SU-DHL-6 (cell line): ENCODE measurements around the gene FAM174A.

Source experiments
- H2AFZ ChIP-seq: fragments of 200-600 bp; sonication (generic); 2 replicates; pipeline ENCODE4 v1.6.1; 2014; ENCODE audit warnings: low read depth, mild to moderate bottlenecking, moderate library complexity, mixed read lengths, antibody characterized with exemption, low read length; ENCODE audit not compliant: severe bottlenecking
- H3F3A ChIP-seq: fragments of 200-600 bp; shearing (Covaris generic); 2 replicates; pipeline ENCODE4 v1.6.0; 2016; ENCODE audit warnings: antibody characterized with exemption, mild to moderate bottlenecking; ENCODE audit not compliant: insufficient read depth
- H3K27ac ChIP-seq: fragments of 200-600 bp; sonication (generic); 2 replicates; pipeline ENCODE4 v1.5.1; 2016; ENCODE audit warnings: low read depth, mild to moderate bottlenecking, low read length, moderate library complexity, mixed read lengths
- H3K27me3 ChIP-seq: fragments of 200-600 bp; sonication (generic), shearing (Covaris generic); 2 replicates; pipeline ENCODE4 v1.6.0; 2014; ENCODE audit warnings: mild to moderate bottlenecking, low read length
- H3K36me3 ChIP-seq: fragments of 200-600 bp; sonication (generic); 2 replicates; pipeline ENCODE4 v1.6.1; 2014; ENCODE audit warnings: mild to moderate bottlenecking, low read length, mixed read lengths
- H3K4me2 ChIP-seq: fragments of 300-600, 200-600 bp; shearing (Covaris generic), sonication (generic); 2 replicates; pipeline ENCODE4 v1.6.0; 2014; ENCODE audit warnings: low read length, low read depth, mild to moderate bottlenecking; ENCODE audit not compliant: poor library complexity, severe bottlenecking
- H3K4me3 ChIP-seq: fragments of 200-600 bp; sonication (generic); 2 replicates; pipeline ENCODE4 v1.5.1; 2014; ENCODE audit warnings: antibody characterized with exemption, low read length, mild to moderate bottlenecking, mixed read lengths; ENCODE audit not compliant: insufficient read depth, poor library complexity, severe bottlenecking
- H3K79me2 ChIP-seq: fragments of 200-600 bp; sonication (generic); 2 replicates; pipeline ENCODE4 v1.6.1; 2014; ENCODE audit warnings: mild to moderate bottlenecking, low read length, moderate library complexity; ENCODE audit not compliant: insufficient read depth
- H3K9ac ChIP-seq: fragments of 200-600 bp; sonication (generic); 2 replicates; pipeline ENCODE4 v1.7.0; 2014; ENCODE audit warnings: mild to moderate bottlenecking, low read length
- H3K9me2 ChIP-seq: fragments of 200-600 bp; sonication (generic); replicated peaks from 2 replicates; pipeline ENCODE4 v1.6.1; 2014; ENCODE audit warnings: low read length; ENCODE audit not compliant: insufficient read depth
- H3K9me3 ChIP-seq: fragments of 200-600 bp; sonication (generic); 2 replicates; pipeline ENCODE4 v1.6.1; 2014; ENCODE audit warnings: low read length, mixed read lengths; ENCODE audit not compliant: insufficient read depth
- H4K20me1 ChIP-seq: fragments of 200-600 bp; sonication (generic); 2 replicates; pipeline ENCODE4 v1.6.1; 2014; ENCODE audit warnings: low read depth, mild to moderate bottlenecking, antibody characterized with exemption, low read length, moderate library complexity, mixed read lengths
- EZH2phosphoT487 ChIP-seq: fragments of 200-600 bp; sonication (generic), shearing (Covaris generic); conservative IDR thresholded peaks from 2 replicates; pipeline ENCODE4 v1.6.1; 2018; ENCODE audit warnings: mild to moderate bottlenecking, antibody characterized with exemption, low read length, moderate library complexity, mixed read lengths
- TF ChIP-seq, protein P1 (sequence below): fragments of 200-600 bp; sonication (generic); IDR thresholded peaks from one replicate; pipeline ENCODE4 v1.5.1; 2017; ENCODE audit warnings: antibody characterized with exemption, mild to moderate bottlenecking, low read length, moderate library complexity; ENCODE audit not compliant: insufficient read depth, poor library complexity, severe bottlenecking

The FAM174A gene

GRCh38 chr5:100517301-100517974 lies 17.7 kb upstream of the FAM174A start:
- Histone ChIP-seq H3K9me3 (peaks cover 7% of the 10 kb centered on the region; the same call in 1 of the 2 replicates), H3K9me2 (no peaks in the 10 kb centered on the region), H3K9ac (no peak overlapping the region), H3F3A (no peaks in the 10 kb centered on the region), H3K27ac (no peak overlapping the region), H4K20me1 (no peaks in the 10 kb centered on the region), H3K36me3 (no peaks in the 10 kb centered on the region), H3K4me3 (no peak overlapping the region), H3K79me2 (no peaks in the 10 kb centered on the region), H2AFZ (no peak overlapping the region), H3K27me3 (no peaks in the 10 kb centered on the region), H3K4me2 (no peak overlapping the region)
- TF ChIP-seq, protein P1, sequence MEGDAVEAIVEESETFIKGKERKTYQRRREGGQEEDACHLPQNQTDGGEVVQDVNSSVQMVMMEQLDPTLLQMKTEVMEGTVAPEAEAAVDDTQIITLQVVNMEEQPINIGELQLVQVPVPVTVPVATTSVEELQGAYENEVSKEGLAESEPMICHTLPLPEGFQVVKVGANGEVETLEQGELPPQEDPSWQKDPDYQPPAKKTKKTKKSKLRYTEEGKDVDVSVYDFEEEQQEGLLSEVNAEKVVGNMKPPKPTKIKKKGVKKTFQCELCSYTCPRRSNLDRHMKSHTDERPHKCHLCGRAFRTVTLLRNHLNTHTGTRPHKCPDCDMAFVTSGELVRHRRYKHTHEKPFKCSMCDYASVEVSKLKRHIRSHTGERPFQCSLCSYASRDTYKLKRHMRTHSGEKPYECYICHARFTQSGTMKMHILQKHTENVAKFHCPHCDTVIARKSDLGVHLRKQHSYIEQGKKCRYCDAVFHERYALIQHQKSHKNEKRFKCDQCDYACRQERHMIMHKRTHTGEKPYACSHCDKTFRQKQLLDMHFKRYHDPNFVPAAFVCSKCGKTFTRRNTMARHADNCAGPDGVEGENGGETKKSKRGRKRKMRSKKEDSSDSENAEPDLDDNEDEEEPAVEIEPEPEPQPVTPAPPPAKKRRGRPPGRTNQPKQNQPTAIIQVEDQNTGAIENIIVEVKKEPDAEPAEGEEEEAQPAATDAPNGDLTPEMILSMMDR, result no peak
- no peak for TF ChIP-seq EZH2phosphoT487

- H3K4me2 ChIP-seq, result no peak overlapping the region
These were observed 16.8 kb upstream of the FAM174A start for GRCh38 chr5:100518377-100518776.

GRCh38 chr5:100519075-100519474 lies 16.1 kb upstream of the FAM174A start:
- Histone ChIP-seq H3K9me3 (peaks cover 7% of the 10 kb centered on the region; the same call in 1 of the 2 replicates), H3K4me3 (no peak overlapping the region)

More at GRCh38 chr5:100518377-100518776, 16.8 kb upstream of the FAM174A start:
- no peak overlapping the region for H3K4me3 ChIP-seq
- H3K9ac ChIP-seq, result no peak overlapping the region
- no peaks in the 10 kb centered on the region for H3K79me2 ChIP-seq
- H3F3A ChIP-seq, result no peaks in the 10 kb centered on the region
- TF ChIP-seq EZH2phosphoT487, result no peak
- TF ChIP-seq, protein P1, result no peak
- peaks cover 7% of the 10 kb centered on the region; the same call in 1 of the 2 replicates for H3K9me3 ChIP-seq
- no peak overlapping the region for H3K27ac ChIP-seq
- H3K9me2 ChIP-seq, result no peaks in the 10 kb centered on the region
- no peaks in the 10 kb centered on the region for H3K27me3 ChIP-seq
- no peaks in the 10 kb centered on the region for H4K20me1 ChIP-seq
- no peaks in the 10 kb centered on the region for H3K36me3 ChIP-seq
- no peak overlapping the region for H2AFZ ChIP-seq

More at GRCh38 chr5:100519075-100519474, 16.1 kb upstream of the FAM174A start:
- H3K79me2 ChIP-seq, result no peaks in the 10 kb centered on the region
- H3K27me3 ChIP-seq, result no peaks in the 10 kb centered on the region
- no peak overlapping the region for H3K4me2 ChIP-seq
- H3K9me2 ChIP-seq, result no peaks in the 10 kb centered on the region
- no peak overlapping the region for H2AFZ ChIP-seq
- TF ChIP-seq, protein P1, result no peak
- no peak for TF ChIP-seq EZH2phosphoT487
- no peaks in the 10 kb centered on the region for H3K36me3 ChIP-seq
- no peak overlapping the region for H3K27ac ChIP-seq
- no peak overlapping the region for H3K9ac ChIP-seq
- H3F3A ChIP-seq, result no peaks in the 10 kb centered on the region
- H4K20me1 ChIP-seq, result no peaks in the 10 kb centered on the region
